ENCODE results near the gene ADRA1B.

GRCh38 chr5:159888860-159889259 is 27.4 kb upstream of the ADRA1B start:
- no peak for TF ChIP-seq CTCF (IDR thresholded peaks at IDR 0.05; ENCODE audit: insufficient read depth, low read length, poor library complexity, severe bottlenecking)
- no peak for TF ChIP-seq EZH2phosphoT487 (conservative IDR thresholded peaks at IDR 0.05; ENCODE audit: low read length)

All from SU-DHL-6 (cell line).